HG02840 (cell line): Measurements from ENCODE around the gene SCNN1A.

ENCODE experiments used
- ATAC-seq: cut with Tn5 transposase; IDR thresholded peaks from one replicate; pipeline ENCODE4 v1.9.1; 2021; ENCODE audit warnings: mild to moderate bottlenecking, moderate library complexity, moderate number of reproducible peaks; ENCODE audit not compliant: unreplicated experiment, low FRiP score

SCNN1A gene

GRCh38 chr12:6336079-6336888, 39.1 kb downstream of the SCNN1A start:
- no peak for ATAC-seq

- ATAC-seq = no peak
Observed at GRCh38 chr12:6335451-6336078, 39.8 kb downstream of the SCNN1A start.

GRCh38 chr12:6334940-6335450, 40.4 kb downstream of the SCNN1A start:
- no peak for ATAC-seq

GRCh38 chr12:6334359-6334758, 41.0 kb downstream of the SCNN1A start:
- no peak for ATAC-seq

GRCh38 chr12:6333566-6333965, 41.8 kb downstream of the SCNN1A start:
- no peak for ATAC-seq

GRCh38 chr12:6333029-6333428, 42.3 kb downstream of the SCNN1A start:
- ATAC-seq = no peak

GRCh38 chr12:6332459-6332858, 42.9 kb downstream of the SCNN1A start:
- no peak for ATAC-seq

- ATAC-seq = no peak
Observed at GRCh38 chr12:6330999-6331714, 44.2 kb downstream of the SCNN1A start.

GRCh38 chr12:6330192-6330591, 45.2 kb downstream of the SCNN1A start:
- ATAC-seq = no peak

- ATAC-seq = no peak
Observed at GRCh38 chr12:6329703-6330064, 45.7 kb downstream of the SCNN1A start.

- ATAC-seq = no peak
Observed at GRCh38 chr12:6328945-6329702, 46.2 kb downstream of the SCNN1A start.

- ATAC-seq = no peak
Observed at GRCh38 chr12:6328045-6328779, 47.2 kb downstream of the SCNN1A start.

GRCh38 chr12:6327229-6328041, 47.9 kb downstream of the SCNN1A start:
- ATAC-seq = no peak

GRCh38 chr12:6326316-6327228, 48.8 kb downstream of the SCNN1A start:
- no peak for ATAC-seq

GRCh38 chr12:6324936-6325750, 50.2 kb downstream of the SCNN1A start:
- no peak for ATAC-seq

- ATAC-seq = no peak
Observed at GRCh38 chr12:6323995-6324711, 51.2 kb downstream of the SCNN1A start.
